H1 (cell line): ENCODE data around the gene ZC3H18. TPM values are rescaled to one million over a fixed set of nuclear protein-coding genes. Genes with fewer than 3 reads are reported as not detected.

Source experiments
- CTCF ChIA-PET: fragments of 300-600 bp; sonication (Branson Sonifier 250); formaldehyde crosslinking; loops from one replicate; lab custom pipeline; 2021; ENCODE audit not compliant: partially characterized antibody; lab: Charles Lee
- POLR2A ChIA-PET: fragments of 300-600 bp; sonication (Branson Sonifier 250); formaldehyde crosslinking; loops from one replicate; lab custom pipeline; 2021; ENCODE audit warnings: inconsistent platforms; ENCODE audit not compliant: partially characterized antibody; lab: Charles Lee
- DNase-seq, 2 experiments: peaks; one replicate each; pipeline versions ENCODE4 v3.0.0 to v3.0.0-alpha.2; 2010 to 2022; ENCODE audit warnings: low spot score in 2 of 2, low read depth in 1 of 2, mixed read lengths in 1 of 2
- FAIRE-seq: peaks from 2 replicates; lab custom pipeline; 2011; peaks lifted over from hg19 to GRCh38; lab: Jason Lieb, UNC
- H2AFZ ChIP-seq: 2 replicates; pipeline ENCODE4 v1.8.1; 2012; ENCODE audit warnings: low read length, inconsistent platforms
- H2AK5ac ChIP-seq: 2 replicates; pipeline ENCODE4 v1.6.1; 2013; ENCODE audit warnings: low read depth, low read length
- H2BK120ac ChIP-seq: replicated peaks from 2 replicates; pipeline ENCODE3; 2013; ENCODE audit warnings: low read depth, low read length, inconsistent platforms
- H2BK12ac ChIP-seq: 2 replicates; pipeline ENCODE4 v1.6.1; 2013; ENCODE audit warnings: low read depth, low read length
- H2BK15ac ChIP-seq: 2 replicates; pipeline ENCODE4 v1.6.1; 2013; ENCODE audit warnings: low read length
- H2BK20ac ChIP-seq: 2 replicates; pipeline ENCODE4 v1.6.1; 2013; ENCODE audit warnings: low read length
- H2BK5ac ChIP-seq: 2 replicates; pipeline ENCODE4 v1.6.1; 2013; ENCODE audit warnings: low read depth, low read length
- H3K14ac ChIP-seq: 2 replicates; pipeline ENCODE4 v1.6.1; 2013; ENCODE audit warnings: inconsistent platforms; ENCODE audit not compliant: insufficient read length
- H3K18ac ChIP-seq: 2 replicates; pipeline ENCODE4 v1.6.1; 2013; ENCODE audit warnings: low read length; ENCODE audit errors: extremely low read depth
- H3K23ac ChIP-seq: 2 replicates; pipeline ENCODE4 v1.6.1; 2013; ENCODE audit warnings: inconsistent platforms; ENCODE audit not compliant: insufficient read length
- H3K23me2 ChIP-seq: 2 replicates; pipeline ENCODE4 v1.6.1; 2013; ENCODE audit warnings: low read depth, low read length
- H3K27ac ChIP-seq: 2 replicates; pipeline ENCODE4 v1.6.1; 2011; ENCODE audit warnings: low read depth, low read length, inconsistent platforms
- H3K27me3 ChIP-seq, 4 experiments: replicated peaks in 1 of 4; 1 replicate in 1 of 4; 2 replicates in 3 of 4; pipeline versions ENCODE4 v1.6.1 to v1.8.1; 2011 to 2013; ENCODE audit warnings: low read length in 3 of 4, mild to moderate bottlenecking in 3 of 4, inconsistent platforms in 2 of 4, mixed read lengths in 2 of 4, moderate library complexity in 1 of 4; ENCODE audit not compliant: control insufficient read depth in 3 of 4, insufficient read depth in 3 of 4; ENCODE audit errors: extremely low read depth in 1 of 4
- H3K36me3 ChIP-seq, 4 experiments: 2 replicates each; pipeline versions ENCODE4 v1.6.1 to v1.8.1; 2011 to 2013; ENCODE audit warnings: mild to moderate bottlenecking in 4 of 4, low read length in 3 of 4, moderate library complexity in 2 of 4, control low read depth in 1 of 4, inconsistent platforms in 1 of 4; ENCODE audit not compliant: insufficient read depth in 4 of 4, control insufficient read depth in 2 of 4
- H3K4ac ChIP-seq: replicated peaks from 2 replicates; pipeline ENCODE3; 2013; ENCODE audit warnings: low read length, low read depth, mixed read lengths, inconsistent platforms; ENCODE audit not compliant: insufficient read length
- H3K4me1 ChIP-seq, 4 experiments: replicated peaks in 1 of 4; 1 replicate in 1 of 4; 2 replicates in 3 of 4; pipeline versions ENCODE4 v1.6.1 to v1.8.1; 2011 to 2013; ENCODE audit warnings: low read length in 3 of 4, inconsistent platforms in 2 of 4, mixed read lengths in 1 of 4; ENCODE audit not compliant: insufficient read depth in 4 of 4, control insufficient read depth in 3 of 4
- H3K4me2 ChIP-seq, 2 experiments: 2 replicates each; pipeline versions ENCODE4 v1.6.1 to v1.8.1; 2011 to 2013; ENCODE audit warnings: low read depth in 2 of 2, low read length in 2 of 2, control low read depth in 1 of 2, inconsistent platforms in 1 of 2, mild to moderate bottlenecking in 1 of 2; ENCODE audit not compliant: insufficient read depth in 1 of 2
- H3K4me3 ChIP-seq, 4 experiments: fragments of 200-600, 300-600 bp in 1 of 4; sonication (generic), shearing (Covaris generic), sonication (Bioruptor Twin) in 1 of 4; 2 replicates each; pipeline versions ENCODE4 v1.5.1 to v1.8.1; 2011 to 2016; ENCODE audit warnings: low read length in 4 of 4, low read depth in 3 of 4, control low read depth in 2 of 4, inconsistent platforms in 2 of 4, mild to moderate bottlenecking in 2 of 4, mixed read lengths in 1 of 4, moderate library complexity in 1 of 4; ENCODE audit not compliant: insufficient read depth in 2 of 4; ENCODE audit errors: extremely low read depth in 1 of 4
- H3K56ac ChIP-seq: replicated peaks from 2 replicates; pipeline ENCODE3; 2013; ENCODE audit warnings: low read depth, mild to moderate bottlenecking, mixed read lengths, low read length, inconsistent platforms; ENCODE audit not compliant: insufficient read length
- H3K79me1 ChIP-seq: 2 replicates; pipeline ENCODE4 v1.6.1; 2013; ENCODE audit warnings: low read depth, low read length, control low read depth
- H3K79me2 ChIP-seq, 2 experiments: 2 replicates each; pipeline versions ENCODE4 v1.6.1 to v1.8.1; 2012 to 2013; ENCODE audit warnings: low read length in 2 of 2, mild to moderate bottlenecking in 2 of 2, inconsistent platforms in 1 of 2; ENCODE audit not compliant: insufficient read depth in 2 of 2, control insufficient read depth in 1 of 2
- H3K9ac ChIP-seq, 4 experiments: replicated peaks in 1 of 4; 1 replicate in 1 of 4; 2 replicates in 3 of 4; pipeline versions ENCODE4 v1.6.1 to v1.8.1; 2011 to 2013; ENCODE audit warnings: low read depth in 3 of 4, low read length in 3 of 4, control low read depth in 2 of 4, mild to moderate bottlenecking in 2 of 4, moderate library complexity in 2 of 4, inconsistent platforms in 1 of 4; ENCODE audit errors: extremely low read depth in 1 of 4
- H3K9me3 ChIP-seq, 2 experiments: 2 replicates each; pipeline versions ENCODE4 v1.6.1 to v1.8.1; 2012 to 2013; ENCODE audit warnings: mild to moderate bottlenecking in 2 of 2, moderate library complexity in 2 of 2, control low read depth in 1 of 2, inconsistent platforms in 1 of 2, low read depth in 1 of 2, low read length in 1 of 2, mixed read lengths in 1 of 2; ENCODE audit not compliant: insufficient read depth in 2 of 2
- H4K20me1 ChIP-seq, 2 experiments: replicated peaks in 1 of 2; 2 replicates each; pipeline versions ENCODE3 to v1.8.1; 2011 to 2013; ENCODE audit warnings: inconsistent platforms in 2 of 2, low read length in 2 of 2, mild to moderate bottlenecking in 1 of 2; ENCODE audit not compliant: insufficient read depth in 2 of 2, control insufficient read depth in 1 of 2
- H4K5ac ChIP-seq: 2 replicates; pipeline ENCODE4 v1.6.1; 2013; ENCODE audit warnings: low read length, low read depth, mixed read lengths, inconsistent platforms; ENCODE audit not compliant: insufficient read length
- H4K8ac ChIP-seq: 2 replicates; pipeline ENCODE4 v1.8.0; 2013; ENCODE audit warnings: mild to moderate bottlenecking, moderate library complexity, low read length, inconsistent platforms; ENCODE audit not compliant: insufficient read depth; ENCODE audit errors: extremely low read depth
- H4K91ac ChIP-seq: replicated peaks from 2 replicates; pipeline ENCODE3; 2013; ENCODE audit warnings: low read length, mixed read lengths, inconsistent platforms; ENCODE audit not compliant: insufficient read length
- KDM4A ChIP-seq: IDR thresholded peaks from one replicate; pipeline ENCODE4 v1.7.1; 2012; ENCODE audit warnings: low read depth, mild to moderate bottlenecking, moderate library complexity, low read length, inconsistent platforms; ENCODE audit not compliant: severe bottlenecking
- TEAD4 ChIP-seq: IDR thresholded peaks from 2 replicates; pipeline ENCODE4 v1.6.1; 2012; ENCODE audit warnings: low read depth, low read length, inconsistent platforms, mixed read lengths
- WGBS, 2 experiments: shearing (Covaris generic) in 1 of 2; methylation state at CpG; one replicate each; pipeline versions ENCODE4 v1.1.6 to v1.1.7; 2013 to 2015; ENCODE audit warnings: low lambda C conversion rate in 2 of 2, mixed read lengths in 2 of 2, inconsistent platforms in 1 of 2, low coverage in 1 of 2, missing lambda C conversion rate in 1 of 2; ENCODE audit not compliant: insufficient replicate concordance in 2 of 2, insufficient coverage in 1 of 2, insufficient read length in 1 of 2; ENCODE audit errors: extremely low coverage in 1 of 2, missing lambda C conversion rate in 1 of 2; 5-methylcytosine and 5-hydroxymethylcytosine counted together
- polyA plus RNA-seq, 7 experiments: library from polyadenylated mRNA; depleted of rRNA in 3 of 7; stranded (reverse) in 5 of 7; unstranded in 2 of 7; fragments of >200 nt in 5 of 7; fragments of 200-250 nt in 2 of 7; gene quantifications; 1 replicate in 5 of 7; 2 replicates in 1 of 7; 4 replicates in 1 of 7; pipeline versions ENCODE4 v1.2.1 to v1.2.3, GENCODE V29; 2011 to 2013; ENCODE audit warnings: missing spikeins in 2 of 7, mixed read lengths in 2 of 7
- total RNA-seq: library from RNA; stranded (reverse); fragmentation: NEBNext Ultra II Directional; extraction: Animal tissue kit (Norgen Biotek cat#: 25700); gene quantifications from 2 replicates; pipeline ENCODE4 v1.2.1, GENCODE V29; 2021

The ZC3H18 gene
- total and polyA plus RNA-seq, 2 of the 8 experiments (the other 6 are each of a cell fraction or from before 2014, with no cell fraction given) = 12.1 to 73.2 TPM

GRCh38 chr16:88569614-88569984 is 604 bp upstream of the ZC3H18 start:
- H3K79me2 ChIP-seq = peaks cover 16 to 38% of the 10 kb centered on the region in 2 experiments
- TF ChIP-seq TEAD4 = no peak
- TF ChIP-seq KDM4A = peak; percentile 26
- no peak overlapping the region for H3K23ac ChIP-seq
- no peak overlapping the region for H3K14ac ChIP-seq
- 2% methylated on average over 28 of the region's 28 CpGs; no CpG with 5 or more reads in 1 of the 2 experiments for WGBS, 2 experiments
- peak overlapping the region; percentile 54; the same call in 1 of the 2 replicates for H2BK5ac ChIP-seq
- H3K4me2 ChIP-seq = peak overlapping the region; percentile 94 to 96
- H3K4me3 ChIP-seq = peak overlapping the region; percentile 69 to 99 (median 82)
- H2AK5ac ChIP-seq = no peak overlapping the region; the same call in 1 of the 2 replicates
- H3K9ac ChIP-seq = peak overlapping the region; percentile 59 to 81 (median 76); a peak in 6 of 7 replicates
- H3K27me3 ChIP-seq = peaks cover 0 to 3% (median 0%) of the 10 kb centered on the region in 4 experiments; a peak in 1 of 7 replicates
- no peak overlapping the region for H2BK120ac ChIP-seq
- peak overlapping the region; percentile 65; the same call in 1 of the 2 replicates for H2AFZ ChIP-seq
- H3K18ac ChIP-seq = no peak overlapping the region
- H4K20me1 ChIP-seq = peaks cover 6 to 19% of the 10 kb centered on the region in 2 experiments
- no peak overlapping the region for H3K27ac ChIP-seq
- FAIRE-seq (no peak), DNase-seq (no peak)
- peak overlapping the region; percentile 69 for H4K8ac ChIP-seq
- peaks cover 7% of the 10 kb centered on the region for H3K79me1 ChIP-seq
- H2BK12ac ChIP-seq = peak overlapping the region; percentile 69; the same call in 1 of the 2 replicates
- no peak overlapping the region for H4K91ac ChIP-seq
- H3K4me1 ChIP-seq = peaks cover 0 to 10% (median 5%) of the 10 kb centered on the region in 4 experiments; a peak in 5 of 7 replicates
- peaks cover 0 to 8% (median 0%) of the 10 kb centered on the region in 4 experiments; a peak in 2 of 8 replicates for H3K36me3 ChIP-seq
- no peak overlapping the region for H3K56ac ChIP-seq
- ChIA-PET POLR2A (interaction anchor here (0.6 to 1.9 kb wide), 8 partner anchors 9 to 93 kb away, joined by 3 to 9 read pairs (median 4); partner anchors contain the start of gene MVD), CTCF (interaction anchor here (1.5 to 2.0 kb wide), 2 partner anchors 9 to 24 kb away, joined by 4 read pairs; no protein-coding TSS in a partner anchor)
- peaks cover 8% of the 10 kb centered on the region for H3K23me2 ChIP-seq
- H3K9me3 ChIP-seq = no peaks in the 10 kb centered on the region
- H2BK20ac ChIP-seq = no peak overlapping the region
- peak overlapping the region; percentile 19 for H4K5ac ChIP-seq
- 0 out of 2 replicates have a peak overlapping the region, but pooled peaks have one; percentile 25 for H2BK15ac ChIP-seq
- H3K4ac ChIP-seq = peak overlapping the region; percentile 90
